ENCODE measurements around the gene NAA40.

- TF ChIP-seq, protein P1, sequence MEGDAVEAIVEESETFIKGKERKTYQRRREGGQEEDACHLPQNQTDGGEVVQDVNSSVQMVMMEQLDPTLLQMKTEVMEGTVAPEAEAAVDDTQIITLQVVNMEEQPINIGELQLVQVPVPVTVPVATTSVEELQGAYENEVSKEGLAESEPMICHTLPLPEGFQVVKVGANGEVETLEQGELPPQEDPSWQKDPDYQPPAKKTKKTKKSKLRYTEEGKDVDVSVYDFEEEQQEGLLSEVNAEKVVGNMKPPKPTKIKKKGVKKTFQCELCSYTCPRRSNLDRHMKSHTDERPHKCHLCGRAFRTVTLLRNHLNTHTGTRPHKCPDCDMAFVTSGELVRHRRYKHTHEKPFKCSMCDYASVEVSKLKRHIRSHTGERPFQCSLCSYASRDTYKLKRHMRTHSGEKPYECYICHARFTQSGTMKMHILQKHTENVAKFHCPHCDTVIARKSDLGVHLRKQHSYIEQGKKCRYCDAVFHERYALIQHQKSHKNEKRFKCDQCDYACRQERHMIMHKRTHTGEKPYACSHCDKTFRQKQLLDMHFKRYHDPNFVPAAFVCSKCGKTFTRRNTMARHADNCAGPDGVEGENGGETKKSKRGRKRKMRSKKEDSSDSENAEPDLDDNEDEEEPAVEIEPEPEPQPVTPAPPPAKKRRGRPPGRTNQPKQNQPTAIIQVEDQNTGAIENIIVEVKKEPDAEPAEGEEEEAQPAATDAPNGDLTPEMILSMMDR (conservative IDR thresholded peaks at IDR 0.05; ENCODE audit: low read length) = no peak
- no peak for TF ChIP-seq EZH2phosphoT487 (IDR thresholded peaks at IDR 0.05; ENCODE audit: borderline replicate concordance)
Observed at GRCh38 chr11:63986156-63986931, 47.5 kb downstream of the NAA40 start, which contains the start of gene OTUB1.
